ENCODE measurements around the gene SRSF10. TPM values are rescaled to one million over a fixed set of nuclear protein-coding genes. Genes with fewer than 3 reads are reported as not detected.

The SRSF10 gene
- total RNA-seq, 4 donors from 2014 or later: 53.6 to 89.7 (median 56.6) TPM

DNA sequence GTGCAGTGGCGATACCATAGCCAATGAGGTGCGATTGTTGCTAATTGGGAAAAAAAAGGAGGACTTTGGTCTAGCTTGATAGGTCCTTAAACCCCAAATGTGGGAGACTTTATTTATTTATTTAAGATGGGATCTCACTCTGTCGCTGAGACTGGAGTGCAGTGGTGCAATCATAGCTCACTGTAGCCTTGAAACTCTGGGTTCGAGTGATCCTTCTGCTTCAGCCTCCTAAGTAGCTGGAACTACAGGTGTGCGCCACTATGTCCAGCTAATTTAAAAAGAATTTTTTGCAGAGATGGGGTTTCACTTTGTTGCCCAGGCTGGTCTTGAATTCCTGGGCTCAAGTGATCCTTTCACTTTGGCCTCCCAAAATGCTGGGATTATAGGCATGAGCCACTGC is 24.0 kb upstream of the SRSF10 start:
- DNase-seq (ENCODE audit: extremely low spot score): no peak
- 88% methylated on average over 5 of the region's 5 CpGs for WGBS
- TF ChIP-seq POLR2AphosphoS5 (IDR thresholded peaks at IDR 0.05): no peak
- TF ChIP-seq, protein P1, sequence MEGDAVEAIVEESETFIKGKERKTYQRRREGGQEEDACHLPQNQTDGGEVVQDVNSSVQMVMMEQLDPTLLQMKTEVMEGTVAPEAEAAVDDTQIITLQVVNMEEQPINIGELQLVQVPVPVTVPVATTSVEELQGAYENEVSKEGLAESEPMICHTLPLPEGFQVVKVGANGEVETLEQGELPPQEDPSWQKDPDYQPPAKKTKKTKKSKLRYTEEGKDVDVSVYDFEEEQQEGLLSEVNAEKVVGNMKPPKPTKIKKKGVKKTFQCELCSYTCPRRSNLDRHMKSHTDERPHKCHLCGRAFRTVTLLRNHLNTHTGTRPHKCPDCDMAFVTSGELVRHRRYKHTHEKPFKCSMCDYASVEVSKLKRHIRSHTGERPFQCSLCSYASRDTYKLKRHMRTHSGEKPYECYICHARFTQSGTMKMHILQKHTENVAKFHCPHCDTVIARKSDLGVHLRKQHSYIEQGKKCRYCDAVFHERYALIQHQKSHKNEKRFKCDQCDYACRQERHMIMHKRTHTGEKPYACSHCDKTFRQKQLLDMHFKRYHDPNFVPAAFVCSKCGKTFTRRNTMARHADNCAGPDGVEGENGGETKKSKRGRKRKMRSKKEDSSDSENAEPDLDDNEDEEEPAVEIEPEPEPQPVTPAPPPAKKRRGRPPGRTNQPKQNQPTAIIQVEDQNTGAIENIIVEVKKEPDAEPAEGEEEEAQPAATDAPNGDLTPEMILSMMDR (IDR thresholded peaks at IDR 0.05): no peak
- no peak for TF ChIP-seq POLR2A (IDR thresholded peaks at IDR 0.05; ENCODE audit: low read depth)
- TF ChIP-seq EP300 (IDR thresholded peaks at IDR 0.05): no peak
- H3K9me3 ChIP-seq: no peaks in the 10 kb centered on the region
- intact Hi-C loops (cut with DNase I): no loop called here
- no peaks in the 10 kb centered on the region for H3K27me3 ChIP-seq
- no peaks in the 10 kb centered on the region for H3K36me3 ChIP-seq
- H3K4me1 ChIP-seq: peaks cover 3 to 7% (median 6%) of the 10 kb centered on the region in 4 donors
- H3K27ac ChIP-seq (replicated peaks in 1 of 4): no peak overlapping the region
- no peak overlapping the region for H3K4me3 ChIP-seq

DNA sequence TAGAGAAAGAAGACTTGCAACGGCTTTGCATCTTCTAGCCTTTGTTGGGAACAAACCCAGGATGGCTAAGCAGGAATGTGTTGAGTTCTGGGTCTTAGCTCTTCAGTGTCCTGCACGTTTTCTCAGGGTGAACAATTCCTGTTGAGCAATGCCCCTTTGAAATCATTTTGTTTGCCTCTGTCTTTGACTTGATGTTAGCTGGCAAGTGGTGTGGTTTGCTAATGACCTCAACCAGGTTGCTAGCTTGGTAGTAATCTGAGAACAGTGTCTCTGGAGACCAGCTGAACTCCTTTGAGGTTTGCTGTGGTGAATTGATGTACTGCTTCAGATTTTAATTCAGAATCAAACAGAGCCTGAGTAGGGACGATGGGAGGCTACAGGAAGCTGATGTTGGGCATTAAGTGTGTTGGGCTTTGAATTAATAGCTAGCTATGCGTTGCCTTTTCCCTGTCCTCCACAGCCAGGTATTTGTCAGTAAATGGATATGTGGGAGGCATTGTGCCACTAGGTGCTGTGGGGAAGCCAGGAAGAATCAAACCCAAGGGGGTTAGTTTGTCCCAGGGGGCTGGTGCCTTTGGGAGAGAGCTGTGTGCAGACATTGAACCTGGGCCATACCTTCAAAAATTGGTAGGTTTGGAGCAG is 23.3 kb upstream of the SRSF10 start:
- Histone ChIP-seq H3K27ac (replicated peaks in 1 of 4) (no peak overlapping the region), H3K4me3 (no peak overlapping the region), H3K9me3 (no peaks in the 10 kb centered on the region), H3K36me3 (no peaks in the 10 kb centered on the region), H3K4me1 (peaks cover 3 to 10% (median 7%) of the 10 kb centered on the region in 4 donors), H3K27me3 (no peaks in the 10 kb centered on the region)
- WGBS: 63% methylated on average over 4 of the region's 4 CpGs
- intact Hi-C loops (cut with DNase I): no loop called here
- no peak for DNase-seq (ENCODE audit: extremely low spot score)
- TF ChIP-seq, protein P1 (IDR thresholded peaks at IDR 0.05): no peak
- TF ChIP-seq POLR2AphosphoS5 (IDR thresholded peaks at IDR 0.05): no peak
- no peak for TF ChIP-seq POLR2A (IDR thresholded peaks at IDR 0.05; ENCODE audit: low read depth)
- TF ChIP-seq EP300 (IDR thresholded peaks at IDR 0.05): no peak

DNA sequence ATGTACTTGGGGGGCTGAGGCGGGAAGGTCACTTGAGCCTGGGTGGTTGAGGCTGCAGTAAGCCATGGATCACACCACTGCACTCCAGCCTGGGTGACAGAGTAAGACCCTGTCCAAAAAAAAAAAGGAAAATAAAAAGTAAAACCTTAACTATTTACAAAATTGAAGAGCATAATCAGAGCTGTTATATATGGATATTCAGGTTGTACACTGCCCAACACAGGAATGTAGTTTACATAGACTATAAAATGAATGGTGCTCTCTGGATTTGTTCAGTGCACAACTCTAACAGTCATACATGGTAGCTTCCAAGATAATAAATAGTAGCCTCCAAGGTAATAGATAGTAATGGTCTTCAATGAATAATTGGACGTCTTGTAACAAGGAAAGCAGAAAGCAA is 22.6 kb upstream of the SRSF10 start:
- H3K9me3 ChIP-seq: no peaks in the 10 kb centered on the region
- H3K27ac ChIP-seq (replicated peaks in 1 of 4): no peak overlapping the region
- no peaks in the 10 kb centered on the region for H3K27me3 ChIP-seq
- no peaks in the 10 kb centered on the region for H3K36me3 ChIP-seq
- no peak overlapping the region for H3K4me3 ChIP-seq
- WGBS: 89% methylated on average over 2 of the region's 2 CpGs
- TF ChIP-seq POLR2AphosphoS5 (IDR thresholded peaks at IDR 0.05) (no peak), EP300 (IDR thresholded peaks at IDR 0.05) (no peak), POLR2A (IDR thresholded peaks at IDR 0.05; ENCODE audit: low read depth) (no peak)
- TF ChIP-seq, protein P1 (IDR thresholded peaks at IDR 0.05): no peak
- DNase-seq (ENCODE audit: extremely low spot score): no peak
- intact Hi-C loops (cut with DNase I): no loop called here
- peaks cover 0 to 9% (median 3%) of the 10 kb centered on the region in 4 donors for H3K4me1 ChIP-seq

DNA sequence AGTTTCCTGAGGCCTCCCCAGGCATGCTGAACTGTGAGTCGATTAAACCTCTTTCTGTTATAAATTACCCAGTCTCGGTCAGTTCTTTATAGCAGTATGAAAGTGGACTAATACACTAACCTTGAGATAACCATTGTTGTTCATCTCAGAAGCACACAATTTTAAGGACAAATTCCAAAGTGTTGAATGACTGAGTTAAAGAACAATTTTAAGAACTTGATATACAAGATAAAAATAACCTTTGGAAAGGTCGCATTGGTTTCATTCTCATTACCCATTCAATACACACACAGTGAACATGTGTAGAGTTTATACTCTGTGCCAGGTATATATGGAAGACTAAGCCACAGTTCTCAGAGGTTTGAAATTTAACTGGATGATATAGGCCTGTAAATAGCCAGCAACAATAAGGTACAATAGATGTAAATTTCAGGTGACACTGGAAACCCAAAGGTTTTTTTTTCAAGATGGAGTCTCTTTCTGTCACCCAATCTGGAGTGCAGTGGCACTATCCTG is 19.1 kb upstream of the SRSF10 start:
- no peak for DNase-seq (ENCODE audit: extremely low spot score)
- intact Hi-C loops (cut with DNase I): no loop called here
- Histone ChIP-seq H3K4me1 (peaks cover 0 to 9% (median 3%) of the 10 kb centered on the region in 4 donors), H3K36me3 (no peaks in the 10 kb centered on the region), H3K27ac (replicated peaks in 1 of 4) (peak overlapping the region in 1 of 4 donors; percentile 27), H3K9me3 (no peaks in the 10 kb centered on the region), H3K27me3 (no peaks in the 10 kb centered on the region), H3K4me3 (no peak overlapping the region)
- WGBS: 62% methylated on average over 3 of the region's 3 CpGs
- TF ChIP-seq POLR2AphosphoS5 (IDR thresholded peaks at IDR 0.05) (no peak), EP300 (IDR thresholded peaks at IDR 0.05) (no peak), POLR2A (IDR thresholded peaks at IDR 0.05; ENCODE audit: low read depth) (no peak)
- TF ChIP-seq, protein P1 (IDR thresholded peaks at IDR 0.05): no peak

All from esophagus muscularis mucosa (tissue), 4 donors.